Measurements from ENCODE around the gene C1D. TPM values are rescaled to one million over a fixed set of nuclear protein-coding genes. Genes with fewer than 3 reads are reported as not detected.

C1D gene
- total RNA-seq, 2 experiments from 2014 or later = 16.2 to 16.4 TPM

DNA sequence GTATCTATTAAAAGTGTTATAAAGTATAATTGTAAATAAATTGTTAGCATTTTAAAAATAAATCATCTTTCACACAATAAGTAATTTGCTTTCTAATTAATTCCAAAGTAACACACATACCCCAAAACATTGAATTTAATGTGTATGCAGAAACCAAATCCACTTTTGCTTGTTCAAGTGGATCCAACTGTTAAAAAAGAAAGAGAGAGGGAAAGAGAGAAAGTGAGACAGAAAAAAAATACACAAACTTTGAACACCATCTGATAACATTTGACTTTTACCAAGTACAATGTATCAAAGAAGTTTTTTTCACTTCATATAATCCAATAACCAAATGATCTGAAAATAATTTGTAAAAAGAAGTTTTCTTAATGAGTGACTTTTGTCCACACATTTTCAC is 16.6 kb downstream of the C1D start:
- no peak for ATAC-seq (ENCODE audit: poor library complexity)
- H3K27ac Mint-ChIP-seq = no peak overlapping the region
- Histone ChIP-seq H3K27ac (ENCODE audit: low read depth in 1 of 2, low read length in 2 of 2) (no peak overlapping the region), H3K4me3 (ENCODE audit: low read length) (no peak overlapping the region), H3K4me1 (ENCODE audit: insufficient read depth, low read length) (no peaks in the 10 kb centered on the region), H3K36me3 (ENCODE audit: insufficient read depth, low read length) (peaks cover 29% of the 10 kb centered on the region), H3K9me3 (ENCODE audit: control insufficient read depth in 1 of 2, insufficient read depth in 1 of 2, low read length in 2 of 2) (no peaks in the 10 kb centered on the region), H3K27me3 (ENCODE audit: control insufficient read depth in 1 of 2, insufficient read depth in 2 of 2, low read length in 2 of 2) (no peaks in the 10 kb centered on the region)
- intact Hi-C loops (cut with DNase I, micrococcal nuclease) = no loop called here
- TF ChIP-seq, protein P1, sequence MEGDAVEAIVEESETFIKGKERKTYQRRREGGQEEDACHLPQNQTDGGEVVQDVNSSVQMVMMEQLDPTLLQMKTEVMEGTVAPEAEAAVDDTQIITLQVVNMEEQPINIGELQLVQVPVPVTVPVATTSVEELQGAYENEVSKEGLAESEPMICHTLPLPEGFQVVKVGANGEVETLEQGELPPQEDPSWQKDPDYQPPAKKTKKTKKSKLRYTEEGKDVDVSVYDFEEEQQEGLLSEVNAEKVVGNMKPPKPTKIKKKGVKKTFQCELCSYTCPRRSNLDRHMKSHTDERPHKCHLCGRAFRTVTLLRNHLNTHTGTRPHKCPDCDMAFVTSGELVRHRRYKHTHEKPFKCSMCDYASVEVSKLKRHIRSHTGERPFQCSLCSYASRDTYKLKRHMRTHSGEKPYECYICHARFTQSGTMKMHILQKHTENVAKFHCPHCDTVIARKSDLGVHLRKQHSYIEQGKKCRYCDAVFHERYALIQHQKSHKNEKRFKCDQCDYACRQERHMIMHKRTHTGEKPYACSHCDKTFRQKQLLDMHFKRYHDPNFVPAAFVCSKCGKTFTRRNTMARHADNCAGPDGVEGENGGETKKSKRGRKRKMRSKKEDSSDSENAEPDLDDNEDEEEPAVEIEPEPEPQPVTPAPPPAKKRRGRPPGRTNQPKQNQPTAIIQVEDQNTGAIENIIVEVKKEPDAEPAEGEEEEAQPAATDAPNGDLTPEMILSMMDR (IDR thresholded peaks at IDR 0.05) = no peak
- H3K4me3 Mint-ChIP-seq = no peak overlapping the region
- H3K4me1 Mint-ChIP-seq (ENCODE audit: low read depth) = peaks cover 27% of the 10 kb centered on the region
- H3K36me3 Mint-ChIP-seq (ENCODE audit: low read depth) = peaks cover 55% of the 10 kb centered on the region
- ChIA-PET CTCF (no interaction called here), POLR2A (no interaction called here)
- DNase-seq = no peak
- no peaks in the 10 kb centered on the region for H3K9me3 Mint-ChIP-seq
- H3K27me3 Mint-ChIP-seq = no peaks in the 10 kb centered on the region

DNA sequence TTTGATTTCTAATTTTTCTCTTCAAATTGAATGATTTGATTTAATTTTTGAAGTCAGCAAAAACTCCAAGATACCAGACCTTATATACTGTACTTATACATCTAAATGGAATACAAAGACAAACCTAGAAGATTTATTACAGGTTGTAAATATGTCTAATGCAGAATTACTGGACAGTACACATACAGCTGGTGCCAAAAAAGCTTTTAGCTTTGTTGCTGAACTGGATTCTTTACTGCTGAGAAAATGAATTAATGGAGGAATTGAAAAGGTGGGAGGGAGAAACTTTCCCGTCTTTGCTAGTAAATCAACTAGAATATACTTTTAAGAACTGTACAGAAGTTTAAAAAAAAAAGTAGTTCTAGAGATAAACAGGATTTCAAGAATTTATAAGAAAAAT is 17.5 kb downstream of the C1D start:
- Histone ChIP-seq H3K27ac (ENCODE audit: low read depth in 1 of 2, low read length in 2 of 2) (no peak overlapping the region), H3K36me3 (ENCODE audit: insufficient read depth, low read length) (peaks cover 26% of the 10 kb centered on the region), H3K4me1 (ENCODE audit: insufficient read depth, low read length) (no peaks in the 10 kb centered on the region), H3K4me3 (ENCODE audit: low read length) (no peak overlapping the region), H3K27me3 (ENCODE audit: control insufficient read depth in 1 of 2, insufficient read depth in 2 of 2, low read length in 2 of 2) (no peaks in the 10 kb centered on the region), H3K9me3 (ENCODE audit: control insufficient read depth in 1 of 2, insufficient read depth in 1 of 2, low read length in 2 of 2) (no peaks in the 10 kb centered on the region)
- Mint-ChIP-seq H3K27me3 (no peaks in the 10 kb centered on the region), H3K9me3 (no peaks in the 10 kb centered on the region), H3K36me3 (ENCODE audit: low read depth) (peaks cover 53% of the 10 kb centered on the region), H3K4me1 (ENCODE audit: low read depth) (peaks cover 20% of the 10 kb centered on the region), H3K27ac (no peak overlapping the region), H3K4me3 (no peak overlapping the region)
- intact Hi-C loops (cut with DNase I, micrococcal nuclease) = no loop called here
- ChIA-PET POLR2A (no interaction called here), CTCF (no interaction called here)
- no peak for ATAC-seq (ENCODE audit: poor library complexity)
- TF ChIP-seq, protein P1 (IDR thresholded peaks at IDR 0.05) = no peak
- no peak for DNase-seq

DNA sequence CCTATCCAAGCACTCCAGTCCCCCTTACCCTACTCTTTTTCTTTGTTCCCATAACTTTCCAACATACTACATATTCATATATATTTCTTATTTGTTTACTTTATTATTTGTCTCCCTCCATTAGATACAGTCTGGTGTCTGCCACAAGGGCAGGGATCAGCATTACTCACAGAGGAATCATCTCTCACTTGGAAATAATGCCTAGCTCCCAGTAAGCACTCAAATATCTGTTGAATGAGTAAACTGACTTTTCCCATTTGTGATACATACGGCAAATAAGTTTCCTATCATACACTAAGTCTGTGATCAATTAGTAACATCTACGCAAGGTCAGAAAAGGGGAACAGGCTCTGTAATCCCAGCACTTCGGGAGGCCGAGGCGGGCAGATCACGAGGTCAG is 18.7 kb downstream of the C1D start:
- Histone ChIP-seq H3K4me1 (ENCODE audit: insufficient read depth, low read length) (no peaks in the 10 kb centered on the region), H3K9me3 (ENCODE audit: control insufficient read depth in 1 of 2, insufficient read depth in 1 of 2, low read length in 2 of 2) (no peaks in the 10 kb centered on the region), H3K4me3 (ENCODE audit: low read length) (no peak overlapping the region), H3K27ac (ENCODE audit: low read depth in 1 of 2, low read length in 2 of 2) (no peak overlapping the region), H3K27me3 (ENCODE audit: control insufficient read depth in 1 of 2, insufficient read depth in 2 of 2, low read length in 2 of 2) (no peaks in the 10 kb centered on the region), H3K36me3 (ENCODE audit: insufficient read depth, low read length) (peaks cover 25% of the 10 kb centered on the region)
- CTCF ChIA-PET = no interaction called here
- TF ChIP-seq, protein P1 (IDR thresholded peaks at IDR 0.05) = no peak
- H3K9me3 Mint-ChIP-seq = no peaks in the 10 kb centered on the region
- ATAC-seq (ENCODE audit: poor library complexity) (no peak), DNase-seq (no peak)
- H3K27ac Mint-ChIP-seq = no peak overlapping the region
- intact Hi-C loops (cut with DNase I, micrococcal nuclease) = no loop called here
- POLR2A ChIA-PET = no interaction called here
- H3K36me3 Mint-ChIP-seq (ENCODE audit: low read depth) = peaks cover 50% of the 10 kb centered on the region
- H3K27me3 Mint-ChIP-seq = no peaks in the 10 kb centered on the region
- no peak overlapping the region for H3K4me3 Mint-ChIP-seq
- peaks cover 7% of the 10 kb centered on the region for H3K4me1 Mint-ChIP-seq (ENCODE audit: low read depth)

Data from CD4-positive, alpha-beta T cell (primary cell).